Sigmoid colon (tissue), 4 donors: ENCODE data around the gene JKAMP.

ENCODE experiments used
- CTCF ChIP-seq, 4 experiments: fragments of 450-650 bp in 3 of 4; fragments of 200-600 bp in 1 of 4; IDR thresholded peaks; one replicate each; pipeline ENCODE4 v1.5.1; 2016 to 2019; ENCODE audit warnings: antibody characterized with exemption in 4 of 4, mild to moderate bottlenecking in 3 of 4, moderate library complexity in 2 of 4
- EP300 ChIP-seq, 4 donors: sonication (generic); formaldehyde crosslinking; IDR thresholded peaks; one replicate each; pipeline ENCODE4 v1.6.1; 2017; ENCODE audit warnings: antibody characterized with exemption in 4 of 4
- POLR2A ChIP-seq, 2 donors: fragments of 450-650 bp; IDR thresholded peaks; one replicate each; pipeline ENCODE4 v1.6.1; 2016; ENCODE audit warnings: antibody characterized with exemption in 2 of 2, mild to moderate bottlenecking in 2 of 2, moderate library complexity in 2 of 2
- POLR2AphosphoS5 ChIP-seq, 4 donors: sonication (generic); formaldehyde crosslinking; IDR thresholded peaks; one replicate each; pipeline ENCODE4 v1.6.1; 2017; ENCODE audit warnings: antibody characterized with exemption in 4 of 4

- TF ChIP-seq POLR2AphosphoS5 (IDR thresholded peaks at IDR 0.05) = no peak
- TF ChIP-seq CTCF (IDR thresholded peaks at IDR 0.05) = no peak
- no peak for TF ChIP-seq POLR2A (IDR thresholded peaks at IDR 0.05)
- no peak for TF ChIP-seq EP300 (IDR thresholded peaks at IDR 0.05)
These were observed 56.5 kb downstream of the JKAMP start for GRCh38 chr14:59540852-59541251.
